B cell (primary cell): ENCODE data around the gene UBL3. TPM values are rescaled to one million over a fixed set of nuclear protein-coding genes. Genes with fewer than 3 reads are reported as not detected.
A peak's percentile ranks its signal among the peaks of the same experiment; 100 is the strongest.

Source experiments
- ATAC-seq: fragments of 200-7000 bp; cut with Tn5 transposase; one replicate; pipeline ENCODE4 v1.10.0; 2021; ENCODE audit warnings: low read depth, mild to moderate bottlenecking, moderate number of reproducible peaks, moderate library complexity
- CTCF ChIA-PET: fragments of 350-600 bp; sonication (Branson Sonifier 250); formaldehyde crosslinking; loops from one replicate; lab custom pipeline; 2021; ENCODE audit warnings: antibody characterized with exemption, inconsistent platforms; lab: Charles Lee
- POLR2A ChIA-PET: fragments of 350-600 bp; sonication (Branson Sonifier 250); formaldehyde crosslinking; loops from one replicate; lab custom pipeline; 2021; ENCODE audit warnings: antibody characterized with exemption; lab: Charles Lee
- DNase-seq: peaks from one replicate; pipeline ENCODE4 v3.0.0; 2013
- H2AFZ ChIP-seq: 2 replicates; pipeline ENCODE4 v1.6.1; 2012; ENCODE audit warnings: mild to moderate bottlenecking, low read depth, low read length; ENCODE audit not compliant: insufficient read depth, poor library complexity, severe bottlenecking
- H3K27ac ChIP-seq, 2 donors: 1 replicate in 1 of 2; 2 replicates in 1 of 2; pipeline ENCODE4 v1.5.1; 2012 to 2013; ENCODE audit warnings: low read length in 2 of 2, mild to moderate bottlenecking in 2 of 2, moderate library complexity in 1 of 2
- H3K27me3 ChIP-seq, 4 experiments: fragments of 200-600 bp in 1 of 4; sonication (generic) in 1 of 4; replicated peaks in 1 of 4; 1 replicate in 2 of 4; 2 replicates in 2 of 4; pipeline versions ENCODE4 v1.6.1 to v1.7.0; 2013 to 2016; ENCODE audit warnings: low read length in 3 of 4, mild to moderate bottlenecking in 2 of 4, mixed read lengths in 1 of 4, moderate library complexity in 1 of 4; ENCODE audit not compliant: insufficient read depth in 4 of 4, control insufficient read depth in 3 of 4; ENCODE audit errors: control extremely low read depth in 1 of 4
- H3K36me3 ChIP-seq, 2 experiments: replicated peaks in 1 of 2; 1 replicate in 1 of 2; 2 replicates in 1 of 2; pipeline versions ENCODE4 v1.6.1 to v1.7.1; 2013; ENCODE audit warnings: low read length in 1 of 2; ENCODE audit not compliant: insufficient read depth in 2 of 2, control insufficient read depth in 1 of 2; ENCODE audit errors: control extremely low read depth in 1 of 2, extremely low read depth in 1 of 2
- H3K4me1 ChIP-seq, 2 donors: fragments of 200-600 bp in 1 of 2; sonication (generic) in 1 of 2; 1 replicate in 1 of 2; 2 replicates in 1 of 2; pipeline versions ENCODE4 v1.5.1 to v1.6.1; 2013 to 2017; ENCODE audit warnings: low read length in 2 of 2; ENCODE audit not compliant: control insufficient read depth in 2 of 2, insufficient read depth in 2 of 2
- H3K4me2 ChIP-seq: replicated peaks from 2 replicates; pipeline ENCODE3; 2012; ENCODE audit warnings: mild to moderate bottlenecking, low read depth, low read length; ENCODE audit not compliant: poor library complexity, severe bottlenecking
- H3K4me3 ChIP-seq, 5 experiments: fragments of 200-600 bp in 1 of 5; sonication (generic) in 1 of 5; 1 replicate in 3 of 5; 2 replicates in 2 of 5; pipeline versions ENCODE4 v1.5.1 to v1.7.0; 2011 to 2016; ENCODE audit warnings: low read length in 4 of 5, mild to moderate bottlenecking in 4 of 5, low read depth in 2 of 5, control low read depth in 1 of 5, moderate library complexity in 1 of 5; ENCODE audit not compliant: insufficient read depth in 1 of 5; ENCODE audit errors: control extremely low read depth in 1 of 5, extremely low read depth in 1 of 5
- H3K79me2 ChIP-seq: fragments of 200-600 bp; sonication (generic); one replicate; pipeline ENCODE4 v1.6.0; 2016; ENCODE audit warnings: low read length; ENCODE audit not compliant: control insufficient read depth, insufficient read depth
- H3K9ac ChIP-seq: fragments of 200-600 bp; sonication (generic); 2 replicates; pipeline ENCODE4 v1.6.1; 2017; ENCODE audit warnings: mild to moderate bottlenecking, low read length, moderate library complexity
- H3K9me3 ChIP-seq, 3 donors: one replicate each; pipeline versions ENCODE4 v1.6.1 to v1.7.1; 2013; ENCODE audit warnings: low read length in 2 of 3; ENCODE audit not compliant: control insufficient read depth in 2 of 3, insufficient read depth in 1 of 3; ENCODE audit errors: control extremely low read depth in 1 of 3
- H4K20me1 ChIP-seq: 2 replicates; pipeline ENCODE4 v1.6.0; 2012; ENCODE audit warnings: mild to moderate bottlenecking, low read length; ENCODE audit not compliant: insufficient read depth, control insufficient read depth, poor library complexity, severe bottlenecking
- H3K27ac Mint-ChIP-seq: one replicate; pipeline ENCODE4 v1.8.0; 2021; ENCODE audit warnings: mixed read lengths
- H3K27me3 Mint-ChIP-seq: one replicate; pipeline ENCODE4 v1.8.0; 2021; ENCODE audit warnings: mixed read lengths
- H3K4me1 Mint-ChIP-seq: one replicate; pipeline ENCODE4 v1.8.0; 2021; ENCODE audit warnings: mixed read lengths
- H3K4me3 Mint-ChIP-seq: one replicate; pipeline ENCODE4 v1.8.0; 2021; ENCODE audit warnings: mixed read lengths
- H3K9me3 Mint-ChIP-seq: one replicate; pipeline ENCODE4 v1.8.0; 2022; ENCODE audit warnings: mixed read lengths; ENCODE audit not compliant: insufficient read depth
- EZH2 ChIP-seq: IDR thresholded peaks from 2 replicates; pipeline ENCODE4 v1.6.1; 2012; ENCODE audit warnings: borderline replicate concordance, low read depth, mild to moderate bottlenecking, moderate library complexity, low read length; ENCODE audit not compliant: insufficient read depth, poor library complexity, severe bottlenecking
- WGBS: methylation state at CpG from one replicate; pipeline ENCODE4 v1.1.5; 2013; ENCODE audit warnings: missing lambda C conversion rate; ENCODE audit not compliant: insufficient coverage; 5-methylcytosine and 5-hydroxymethylcytosine counted together
- intact Hi-C: fragments of 100-400 bp; cut with micrococcal nuclease; formaldehyde crosslinking; loops from one replicate; pipeline ENCODE4 v1.10.0; 2022
- polyA plus RNA-seq: library from polyadenylated mRNA; depleted of rRNA; stranded (reverse); fragments of >200 nt; gene quantifications from 2 replicates; pipeline ENCODE4 v1.2.3, GENCODE V29; 2012
- total RNA-seq, 2 donors: library from RNA; stranded (reverse); fragments of 120-200 nt in 1 of 2; gene quantifications; 1 replicate in 1 of 2; 2 replicates in 1 of 2; pipeline versions ENCODE4 v1.2.3 to v1.2.4, GENCODE V29; 2013 to 2022
- TF ChIP-seq, protein P1 (sequence below): fragments of 200-600 bp; IDR thresholded peaks from one replicate; pipeline ENCODE4 v1.8.0; 2022; ENCODE audit warnings: antibody characterized with exemption, mild to moderate bottlenecking

UBL3 gene
- total and polyA plus RNA-seq, 2 donors (not counting 1 experiment from before 2014, with no cell fraction given): 7.3 to 27.9 TPM

DNA sequence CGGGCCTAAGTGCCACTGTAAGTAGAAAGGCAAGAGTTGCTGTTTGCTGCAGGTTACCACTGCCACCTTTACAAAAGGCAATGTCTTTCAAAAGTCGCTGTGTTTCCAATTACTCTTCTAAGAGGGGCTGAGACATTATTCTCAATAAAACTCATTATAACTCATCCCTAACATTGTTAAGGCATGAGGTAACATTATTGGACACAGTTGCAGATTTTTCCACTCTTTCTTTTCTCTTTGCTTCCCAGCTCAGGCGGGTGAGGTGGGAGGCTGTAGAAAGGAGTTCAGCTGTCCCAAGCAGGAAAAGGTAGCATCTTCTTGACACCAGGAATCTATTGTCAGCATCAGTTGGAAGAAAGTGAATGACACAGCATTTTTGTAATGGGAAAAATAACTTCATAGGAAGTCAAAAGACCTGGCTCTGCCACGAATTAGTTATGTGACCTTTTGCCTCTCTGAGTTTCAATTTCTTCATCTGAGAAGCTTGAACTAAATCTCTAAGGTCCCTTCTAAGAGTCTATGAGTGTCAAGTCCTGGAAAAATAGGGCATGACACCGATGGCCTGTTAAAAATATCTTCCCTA is 2.1 kb upstream of the UBL3 start:
- Histone ChIP-seq H3K9ac (no peak overlapping the region), H3K4me3 (no peak overlapping the region), H3K27me3 (no peaks in the 10 kb centered on the region), H3K36me3 (no peaks in the 10 kb centered on the region), H3K9me3 (no peaks in the 10 kb centered on the region), H4K20me1 (peaks cover 7% of the 10 kb centered on the region), H3K4me2 (no peak overlapping the region), H3K79me2 (peaks cover 24% of the 10 kb centered on the region), H3K27ac (no peak overlapping the region), H2AFZ (no peak overlapping the region), H3K4me1 (peaks cover 1 to 7% of the 10 kb centered on the region in 2 donors)
- no peaks in the 10 kb centered on the region for H3K9me3 Mint-ChIP-seq
- ATAC-seq (no peak), DNase-seq (no peak)
- peaks cover 13% of the 10 kb centered on the region for H3K4me1 Mint-ChIP-seq
- peaks cover 6% of the 10 kb centered on the region for H3K27me3 Mint-ChIP-seq
- CTCF ChIA-PET: interaction anchor here (1.1 kb wide), 1 partner anchor 82 kb away, joined by 3 read pairs; no protein-coding TSS in a partner anchor
- TF ChIP-seq EZH2: no peak
- TF ChIP-seq, protein P1, sequence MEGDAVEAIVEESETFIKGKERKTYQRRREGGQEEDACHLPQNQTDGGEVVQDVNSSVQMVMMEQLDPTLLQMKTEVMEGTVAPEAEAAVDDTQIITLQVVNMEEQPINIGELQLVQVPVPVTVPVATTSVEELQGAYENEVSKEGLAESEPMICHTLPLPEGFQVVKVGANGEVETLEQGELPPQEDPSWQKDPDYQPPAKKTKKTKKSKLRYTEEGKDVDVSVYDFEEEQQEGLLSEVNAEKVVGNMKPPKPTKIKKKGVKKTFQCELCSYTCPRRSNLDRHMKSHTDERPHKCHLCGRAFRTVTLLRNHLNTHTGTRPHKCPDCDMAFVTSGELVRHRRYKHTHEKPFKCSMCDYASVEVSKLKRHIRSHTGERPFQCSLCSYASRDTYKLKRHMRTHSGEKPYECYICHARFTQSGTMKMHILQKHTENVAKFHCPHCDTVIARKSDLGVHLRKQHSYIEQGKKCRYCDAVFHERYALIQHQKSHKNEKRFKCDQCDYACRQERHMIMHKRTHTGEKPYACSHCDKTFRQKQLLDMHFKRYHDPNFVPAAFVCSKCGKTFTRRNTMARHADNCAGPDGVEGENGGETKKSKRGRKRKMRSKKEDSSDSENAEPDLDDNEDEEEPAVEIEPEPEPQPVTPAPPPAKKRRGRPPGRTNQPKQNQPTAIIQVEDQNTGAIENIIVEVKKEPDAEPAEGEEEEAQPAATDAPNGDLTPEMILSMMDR: no peak
- no peak overlapping the region for H3K27ac Mint-ChIP-seq
- no peak overlapping the region for H3K4me3 Mint-ChIP-seq
- intact Hi-C loops: no loop called here
- 75% methylated on average over 2 of the region's 5 CpGs for WGBS
- POLR2A ChIA-PET: no interaction called here

GRCh38 chr13:29849731-29850212 is 645 bp downstream of the UBL3 start:
- H3K4me1 Mint-ChIP-seq: peaks cover 33% of the 10 kb centered on the region
- ATAC-seq: peak; percentile 10
- peaks cover 17 to 20% of the 10 kb centered on the region in 2 donors for H3K4me1 ChIP-seq
- H3K4me3 Mint-ChIP-seq: peak overlapping the region; percentile 91
- H3K27ac Mint-ChIP-seq: peak overlapping the region; percentile 99
- peaks cover 10% of the 10 kb centered on the region for H4K20me1 ChIP-seq
- ChIA-PET POLR2A (no interaction called here), CTCF (interaction anchor here (0.9 to 3.6 kb wide), 6 partner anchors 12 to 266 kb away, joined by 3 to 19 read pairs (median 4); no protein-coding TSS in a partner anchor)
- peak overlapping the region; percentile 78 to 99 (median 87) for H3K4me3 ChIP-seq
- no peaks in the 10 kb centered on the region for H3K27me3 Mint-ChIP-seq
- H3K27me3 ChIP-seq: no peaks in the 10 kb centered on the region
- H3K79me2 ChIP-seq: peaks cover 52% of the 10 kb centered on the region
- H3K36me3 ChIP-seq: no peaks in the 10 kb centered on the region
- peak overlapping the region; percentile 89 for H3K9ac ChIP-seq
- peak overlapping the region; percentile 93 to 94 for H3K27ac ChIP-seq
- no peaks in the 10 kb centered on the region for H3K9me3 Mint-ChIP-seq
- peak overlapping the region; percentile 83 for H3K4me2 ChIP-seq
- H2AFZ ChIP-seq: peak overlapping the region; percentile 88
- no peak for TF ChIP-seq EZH2
- TF ChIP-seq, protein P1: no peak
- DNase-seq: no peak
- H3K9me3 ChIP-seq: no peaks in the 10 kb centered on the region
- intact Hi-C loops: loop anchor here (1.0 to 10.0 kb wide), 9 partner anchors 31 to 1313 kb away; partner anchors contain the start of genes HMGB1, SLC7A1 and USPL1
- WGBS: under 1% methylated on average over 44 of the region's 50 CpGs
